ENCODE results near the gene PTPRR. TPM values are rescaled to one million over a fixed set of nuclear protein-coding genes. Genes with fewer than 3 reads are reported as not detected.

Gene PTPRR
- polyA plus RNA-seq, 1 of the 3 experiments (the other 2 are of a cell fraction), result 1.4 TPM

- no peaks in the 10 kb centered on the region for H3K36me3 ChIP-seq (replicated peaks in 1 of 2; ENCODE audit: control insufficient read depth in 1 of 2, insufficient read depth in 2 of 2, low read length in 1 of 2)
- no peaks in the 10 kb centered on the region for H3K9me3 ChIP-seq
- no peak overlapping the region for H3K4me2 ChIP-seq
- WGBS (ENCODE audit: low lambda C conversion rate), result 79% methylated on average over 2 of the region's 2 CpGs
- H2AFZ ChIP-seq (ENCODE audit: low read depth), result no peak overlapping the region
- CTCF ChIA-PET, result interaction anchor here (0.7 to 1.6 kb wide), 2 partner anchors 275 to 862 kb away, joined by 3 to 5 read pairs; no protein-coding TSS in a partner anchor
- H3K27ac ChIP-seq (ENCODE audit: low read depth in 2 of 2, low read length in 1 of 2), result no peak overlapping the region
- no peaks in the 10 kb centered on the region for H3K9me2 ChIP-seq
- DNase-seq, result no peak
- no peaks in the 10 kb centered on the region for H4K20me1 ChIP-seq (ENCODE audit: insufficient read depth)
- H3F3A ChIP-seq (replicated peaks; ENCODE audit: insufficient read depth), result no peaks in the 10 kb centered on the region
- H3K9ac ChIP-seq, result no peak overlapping the region
- POLR2A ChIA-PET, result no interaction called here
- H3K79me2 ChIP-seq (ENCODE audit: insufficient read depth), result no peaks in the 10 kb centered on the region
- TF ChIP-seq RCOR1 (IDR thresholded peaks at IDR 0.05; ENCODE audit: low read length) (no peak), CTCF (IDR thresholded peaks at IDR 0.05) (no peak), IRF3 (IDR thresholded peaks at IDR 0.05; ENCODE audit: low read depth, low read length) (no peak), YY1 (IDR thresholded peaks at IDR 0.05; ENCODE audit: low read depth) (no peak), USF2 (IDR thresholded peaks at IDR 0.05; ENCODE audit: borderline replicate concordance, low read depth, low read length) (no peak), EZH2phosphoT487 (IDR thresholded peaks at IDR 0.05; ENCODE audit: borderline replicate concordance, low read depth) (no peak), TAF1 (IDR thresholded peaks at IDR 0.05; ENCODE audit: borderline replicate concordance, low read depth, low read length) (no peak), EP300 (IDR thresholded peaks at IDR 0.05; ENCODE audit: borderline replicate concordance in 1 of 2, low read depth in 1 of 2, low read length in 1 of 2) (no peak)
- TF ChIP-seq, protein P1, sequence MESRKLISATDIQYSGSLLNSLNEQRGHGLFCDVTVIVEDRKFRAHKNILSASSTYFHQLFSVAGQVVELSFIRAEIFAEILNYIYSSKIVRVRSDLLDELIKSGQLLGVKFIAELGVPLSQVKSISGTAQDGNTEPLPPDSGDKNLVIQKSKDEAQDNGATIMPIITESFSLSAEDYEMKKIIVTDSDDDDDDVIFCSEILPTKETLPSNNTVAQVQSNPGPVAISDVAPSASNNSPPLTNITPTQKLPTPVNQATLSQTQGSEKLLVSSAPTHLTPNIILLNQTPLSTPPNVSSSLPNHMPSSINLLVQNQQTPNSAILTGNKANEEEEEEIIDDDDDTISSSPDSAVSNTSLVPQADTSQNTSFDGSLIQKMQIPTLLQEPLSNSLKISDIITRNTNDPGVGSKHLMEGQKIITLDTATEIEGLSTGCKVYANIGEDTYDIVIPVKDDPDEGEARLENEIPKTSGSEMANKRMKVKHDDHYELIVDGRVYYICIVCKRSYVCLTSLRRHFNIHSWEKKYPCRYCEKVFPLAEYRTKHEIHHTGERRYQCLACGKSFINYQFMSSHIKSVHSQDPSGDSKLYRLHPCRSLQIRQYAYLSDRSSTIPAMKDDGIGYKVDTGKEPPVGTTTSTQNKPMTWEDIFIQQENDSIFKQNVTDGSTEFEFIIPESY (IDR thresholded peaks at IDR 0.05; ENCODE audit: borderline replicate concordance, low read depth), result no peak
- TF ChIP-seq, protein P2, sequence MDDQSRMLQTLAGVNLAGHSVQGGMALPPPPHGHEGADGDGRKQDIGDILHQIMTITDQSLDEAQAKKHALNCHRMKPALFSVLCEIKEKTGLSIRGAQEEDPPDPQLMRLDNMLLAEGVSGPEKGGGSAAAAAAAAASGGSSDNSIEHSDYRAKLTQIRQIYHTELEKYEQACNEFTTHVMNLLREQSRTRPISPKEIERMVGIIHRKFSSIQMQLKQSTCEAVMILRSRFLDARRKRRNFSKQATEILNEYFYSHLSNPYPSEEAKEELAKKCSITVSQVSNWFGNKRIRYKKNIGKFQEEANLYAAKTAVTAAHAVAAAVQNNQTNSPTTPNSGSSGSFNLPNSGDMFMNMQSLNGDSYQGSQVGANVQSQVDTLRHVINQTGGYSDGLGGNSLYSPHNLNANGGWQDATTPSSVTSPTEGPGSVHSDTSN (IDR thresholded peaks at IDR 0.05), result no peak
- no peaks in the 10 kb centered on the region; the same call in 1 of the 2 replicates for H3K27me3 ChIP-seq (ENCODE audit: insufficient read depth)
- no peaks in the 10 kb centered on the region for H3K4me1 ChIP-seq (ENCODE audit: control insufficient read depth in 1 of 2, insufficient read depth in 2 of 2, low read depth in 1 of 2, low read length in 1 of 2)
- no peak overlapping the region for H3K4me3 ChIP-seq (ENCODE audit: low read depth in 2 of 2, low read length in 1 of 2)
These were observed 180.8 kb downstream of the PTPRR start for GRCh38 chr12:70739756-70740155.
